ENCODE results near the gene CEP95. TPM values are rescaled to one million over a fixed set of nuclear protein-coding genes. Genes with fewer than 3 reads are reported as not detected.

Gene CEP95
- total and polyA plus RNA-seq, 4 experiments from 2014 or later: 6.4 to 108 (median 61.8) TPM

DNA sequence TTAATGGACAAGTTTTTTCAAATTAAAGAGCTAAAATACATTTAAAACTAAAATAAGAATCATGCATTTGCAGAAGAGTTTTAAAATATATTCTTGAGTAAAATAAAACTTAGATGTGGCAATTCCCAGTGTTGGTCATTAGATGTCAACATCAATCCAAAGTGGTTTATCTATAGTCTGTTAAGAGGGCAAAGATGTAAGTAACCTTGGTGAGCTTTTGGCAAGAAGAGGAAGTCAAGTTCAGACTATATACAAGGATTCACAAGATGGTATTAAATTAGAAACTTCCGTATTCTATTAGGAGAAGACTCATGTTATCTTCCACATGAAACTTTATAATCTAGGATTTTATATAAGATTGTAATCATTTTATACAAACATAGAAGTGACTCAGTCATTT is 73.1 kb downstream of the CEP95 start:
- ChIA-PET CTCF (ENCODE audit: partially characterized antibody) (interaction anchor here (0.8 kb wide), 1 partner anchor 157 kb away, joined by 3 read pairs; no protein-coding TSS in a partner anchor), POLR2A (ENCODE audit: partially characterized antibody) (no interaction called here)
- Histone ChIP-seq H3K4me1 (ENCODE audit: insufficient read depth, low read length) (no peaks in the 10 kb centered on the region), H3K9me3 (ENCODE audit: control insufficient read depth in 1 of 2, low read length in 2 of 2) (no peaks in the 10 kb centered on the region), H3K27me3 (ENCODE audit: insufficient read depth, low read length) (no peaks in the 10 kb centered on the region), H3K4me3 (ENCODE audit: low read length in 2 of 2) (no peak overlapping the region), H3K27ac (ENCODE audit: low read depth, low read length) (no peak overlapping the region), H3K36me3 (ENCODE audit: insufficient read depth, low read length) (peaks cover 24% of the 10 kb centered on the region)
- DNase-seq: no peak
- intact Hi-C loops (cut with micrococcal nuclease): no loop called here
- H3K9me3 Mint-ChIP-seq: no peaks in the 10 kb centered on the region
- H3K4me1 Mint-ChIP-seq: peaks cover 9 to 13% (median 11%) of the 10 kb centered on the region in 4 donors
- H3K27me3 Mint-ChIP-seq: no peaks in the 10 kb centered on the region
- peak overlapping the region in 1 of 7 donors; percentile 8 for H3K27ac Mint-ChIP-seq
- H3K36me3 Mint-ChIP-seq: peaks cover 41 to 48% of the 10 kb centered on the region in 2 donors
- no peak overlapping the region for H3K4me3 Mint-ChIP-seq

DNA sequence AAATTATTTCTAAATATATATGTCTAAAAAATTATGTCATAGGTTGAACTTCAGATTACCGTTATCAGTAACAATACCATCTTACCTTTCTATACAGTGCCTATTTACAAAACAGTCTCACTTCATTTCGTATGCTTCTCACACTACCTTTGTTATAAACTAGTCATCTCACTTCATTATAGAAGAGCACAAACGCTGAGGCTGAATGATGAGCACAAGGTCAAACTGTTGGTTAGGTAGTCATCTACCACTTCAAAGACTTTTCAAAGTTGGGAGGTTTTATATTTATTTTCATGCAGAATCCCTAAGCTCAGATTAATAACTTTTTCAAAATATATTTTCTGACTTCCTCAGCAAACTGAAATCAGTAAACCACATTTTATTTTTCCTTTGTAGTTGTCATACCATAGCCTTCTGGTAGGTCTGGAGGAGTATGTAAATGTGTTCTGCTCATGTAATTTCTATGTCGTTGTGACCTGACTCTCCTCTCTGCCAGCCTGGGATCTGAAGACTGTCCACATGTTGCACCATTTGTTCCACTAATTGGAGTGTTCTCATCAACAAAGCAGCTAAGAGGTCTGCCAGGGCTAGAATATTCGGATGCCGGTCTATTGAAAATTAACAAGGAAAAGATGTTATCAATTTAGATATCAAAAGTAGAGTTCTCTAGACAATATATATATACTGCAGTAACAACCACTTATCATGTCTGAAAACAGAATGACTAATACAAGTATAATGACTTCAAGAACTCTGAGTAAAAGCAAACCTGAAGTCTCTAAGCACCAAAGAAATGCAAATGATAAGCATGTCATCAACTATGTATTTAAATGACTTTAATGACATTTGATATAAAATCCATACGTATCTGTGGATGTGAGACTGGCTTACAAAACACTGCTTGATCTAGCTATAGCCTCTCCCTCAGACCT is 73.9 kb downstream of the CEP95 start:
- no peak for DNase-seq
- H3K27ac ChIP-seq (ENCODE audit: low read depth, low read length): no peak overlapping the region
- Mint-ChIP-seq H3K36me3 (peaks cover 44 to 47% of the 10 kb centered on the region in 2 donors), H3K4me1 (peaks cover 9 to 13% (median 11%) of the 10 kb centered on the region in 4 donors), H3K4me3 (no peak overlapping the region), H3K27ac (peak overlapping the region in 6 of 7 donors; percentile 23 to 76 (median 58)), H3K27me3 (no peaks in the 10 kb centered on the region), H3K9me3 (no peaks in the 10 kb centered on the region)
- ChIA-PET POLR2A (ENCODE audit: partially characterized antibody) (no interaction called here), CTCF (ENCODE audit: partially characterized antibody) (interaction anchor here (0.8 to 1.0 kb wide), 2 partner anchors 18 to 156 kb away, joined by 3 read pairs; no protein-coding TSS in a partner anchor)
- H3K4me1 ChIP-seq (ENCODE audit: insufficient read depth, low read length): no peaks in the 10 kb centered on the region
- H3K4me3 ChIP-seq (ENCODE audit: low read length in 2 of 2): no peak overlapping the region
- H3K27me3 ChIP-seq (ENCODE audit: insufficient read depth, low read length): no peaks in the 10 kb centered on the region
- no peaks in the 10 kb centered on the region for H3K9me3 ChIP-seq (ENCODE audit: control insufficient read depth in 1 of 2, low read length in 2 of 2)
- peaks cover 24% of the 10 kb centered on the region for H3K36me3 ChIP-seq (ENCODE audit: insufficient read depth, low read length)
- intact Hi-C loops (cut with micrococcal nuclease): no loop called here

DNA sequence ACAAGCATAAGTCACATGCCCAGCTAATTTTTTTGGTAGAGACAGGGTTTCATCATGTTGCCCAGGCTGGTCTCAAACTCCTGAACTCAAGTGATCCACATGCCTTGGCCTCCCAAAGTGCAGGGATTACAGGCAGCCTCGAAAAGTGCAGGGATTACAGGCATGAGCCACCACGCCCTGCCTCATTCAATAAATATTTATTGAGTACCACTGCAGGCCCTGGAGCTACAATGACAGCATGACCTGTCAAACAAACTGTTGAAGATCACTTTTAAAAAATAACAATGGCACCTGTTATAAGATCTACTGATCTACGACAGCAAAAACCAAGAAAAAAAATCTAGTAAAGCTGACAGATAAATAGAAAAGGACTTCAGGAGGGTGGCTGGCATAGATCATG is 76.3 kb downstream of the CEP95 start:
- Histone ChIP-seq H3K27ac (ENCODE audit: low read depth, low read length) (no peak overlapping the region), H3K4me1 (ENCODE audit: insufficient read depth, low read length) (no peaks in the 10 kb centered on the region), H3K36me3 (ENCODE audit: insufficient read depth, low read length) (peaks cover 24% of the 10 kb centered on the region), H3K4me3 (ENCODE audit: low read length in 2 of 2) (no peak overlapping the region), H3K9me3 (ENCODE audit: control insufficient read depth in 1 of 2, low read length in 2 of 2) (no peaks in the 10 kb centered on the region), H3K27me3 (ENCODE audit: insufficient read depth, low read length) (no peaks in the 10 kb centered on the region)
- Mint-ChIP-seq H3K9me3 (no peaks in the 10 kb centered on the region), H3K27ac (peak overlapping the region in 2 of 7 donors; percentile 19 to 30), H3K27me3 (no peaks in the 10 kb centered on the region), H3K36me3 (peaks cover 32 to 39% of the 10 kb centered on the region in 2 donors), H3K4me3 (no peak overlapping the region), H3K4me1 (peaks cover 9 to 13% (median 11%) of the 10 kb centered on the region in 4 donors)
- DNase-seq: no peak
- CTCF ChIA-PET (ENCODE audit: partially characterized antibody): no interaction called here
- intact Hi-C loops (cut with micrococcal nuclease): no loop called here
- POLR2A ChIA-PET (ENCODE audit: partially characterized antibody): no interaction called here

DNA sequence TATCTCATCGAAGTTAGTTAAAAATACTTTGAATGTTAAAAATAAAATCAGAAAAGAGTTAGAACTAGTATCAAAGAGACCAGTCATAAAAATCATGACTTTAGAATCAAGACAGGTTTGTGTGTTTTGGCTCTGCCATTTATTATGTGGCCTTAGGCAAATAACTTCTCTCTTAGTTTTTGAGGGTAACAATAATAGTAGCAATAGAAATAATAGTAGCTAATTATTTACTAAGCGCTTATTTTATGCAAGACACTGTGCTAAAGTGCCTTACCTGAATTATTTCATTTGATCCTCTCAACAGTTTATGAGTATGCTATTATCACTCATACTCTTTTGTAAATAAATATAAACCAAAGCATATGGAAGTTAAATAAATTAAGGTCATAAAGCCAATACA is 78.4 kb downstream of the CEP95 start:
- ChIA-PET CTCF (ENCODE audit: partially characterized antibody) (no interaction called here), POLR2A (ENCODE audit: partially characterized antibody) (no interaction called here)
- H3K4me3 ChIP-seq (ENCODE audit: low read length in 2 of 2): no peak overlapping the region
- H3K9me3 ChIP-seq (ENCODE audit: control insufficient read depth in 1 of 2, low read length in 2 of 2): no peaks in the 10 kb centered on the region
- DNase-seq: no peak
- no peaks in the 10 kb centered on the region for H3K4me1 ChIP-seq (ENCODE audit: insufficient read depth, low read length)
- intact Hi-C loops (cut with micrococcal nuclease): no loop called here
- Mint-ChIP-seq H3K27ac (no peak overlapping the region), H3K36me3 (peaks cover 27 to 35% of the 10 kb centered on the region in 2 donors), H3K4me1 (peaks cover 8 to 13% (median 10%) of the 10 kb centered on the region in 4 donors), H3K27me3 (no peaks in the 10 kb centered on the region), H3K4me3 (no peak overlapping the region), H3K9me3 (no peaks in the 10 kb centered on the region)
- no peak overlapping the region for H3K27ac ChIP-seq (ENCODE audit: low read depth, low read length)
- H3K36me3 ChIP-seq (ENCODE audit: insufficient read depth, low read length): peaks cover 25% of the 10 kb centered on the region
- H3K27me3 ChIP-seq (ENCODE audit: insufficient read depth, low read length): no peaks in the 10 kb centered on the region

Small RNAs within 50 kb of the gene (microRNA-seq; reads per million reads assigned to microRNA genes)
- gene MIR3064 (ENCODE audit: borderline microRNAs expressed, borderline number of aligned reads, borderline replicate concordance) (3.4 reads per million, percentile 14 among the genes with 10 or more reads in this experiment), gene MIR5047 (ENCODE audit: borderline microRNAs expressed, borderline number of aligned reads, borderline replicate concordance) (not detected)

Other genes starting within 250 kb of the CEP95 start
- gene TEX2, start 243.7 kb upstream of the CEP95 start, total RNA-seq: 10 to 100 TPM; 12.6 to 13.1 TPM
- 1 to 10 TPM; 7.9 to 8.7 TPM for gene TEX2, start 243.7 kb upstream of the CEP95 start, polyA plus RNA-seq
- 1 to 10 TPM; 3.8 to 4.0 TPM for gene PECAM1, start 116.1 kb upstream of the CEP95 start, total RNA-seq
- gene PECAM1, start 116.1 kb upstream of the CEP95 start, polyA plus RNA-seq: 1 to 10 TPM; 2.8 to 5.9 TPM
- under 1 TPM; 0.55 to 0.90 TPM for gene MILR1, start 57.9 kb upstream of the CEP95 start, total RNA-seq
- gene MILR1, start 57.9 kb upstream of the CEP95 start, polyA plus RNA-seq: not detected
- gene POLG2, start 9.9 kb upstream of the CEP95 start, total RNA-seq: 10 to 100 TPM; 57.4 to 60.0 TPM
- gene POLG2, start 9.9 kb upstream of the CEP95 start, polyA plus RNA-seq: 1 to 10 TPM; 3.0 to 6.7 TPM
- gene DDX5, start 688 bp upstream of the CEP95 start, total RNA-seq: 1,000 to 10,000 TPM; 1,369 to 1,418 TPM
- 1,000 to 10,000 TPM; 1,080 to 1,577 TPM for gene DDX5, start 688 bp upstream of the CEP95 start, polyA plus RNA-seq
- 10 to 100 TPM; 32.8 to 35.0 TPM for gene SMURF2, start 155.3 kb downstream of the CEP95 start, total RNA-seq
- gene SMURF2, start 155.3 kb downstream of the CEP95 start, polyA plus RNA-seq: 1 to 10 TPM; 4.9 to 7.8 TPM

All from CD4-positive, alpha-beta memory T cell (primary cell).